Sigmoid colon (tissue), 7 donors: ENCODE measurements around the gene NUDT16L1. TPM values are rescaled to one million over a fixed set of nuclear protein-coding genes. Genes with fewer than 3 reads are reported as not detected.
A peak's percentile ranks its signal among the peaks of the same experiment; 100 is the strongest.

Source experiments
- DNase-seq: peaks from one replicate; pipeline ENCODE4 v3.0.0-alpha.2; 2019
- H3K27ac ChIP-seq, 4 donors: fragments of 200-600 bp; sonication (generic); one replicate each; pipeline ENCODE4 v1.5.1; 2016 to 2019; ENCODE audit warnings: mild to moderate bottlenecking in 1 of 4
- H3K27me3 ChIP-seq, 3 donors: fragments of 200-600 bp; sonication (generic); one replicate each; pipeline ENCODE4 v1.5.1; 2019; ENCODE audit warnings: mild to moderate bottlenecking in 1 of 3
- H3K36me3 ChIP-seq, 4 donors: fragments of 200-600 bp; sonication (generic); one replicate each; pipeline ENCODE4 v1.5.1; 2016 to 2019
- H3K4me1 ChIP-seq, 4 donors: fragments of 200-600 bp; sonication (generic); one replicate each; pipeline ENCODE4 v1.5.1; 2017 to 2019
- H3K4me3 ChIP-seq, 4 donors: fragments of 200-600 bp; sonication (generic); one replicate each; pipeline ENCODE4 v1.5.1; 2017 to 2019; ENCODE audit warnings: mild to moderate bottlenecking in 2 of 4, moderate library complexity in 1 of 4
- H3K9me3 ChIP-seq, 4 donors: fragments of 200-600 bp in 3 of 4; sonication (generic) in 3 of 4; one replicate each; pipeline versions ENCODE4 v1.5.1 to v1.6.1; 2013 to 2019
- EP300 ChIP-seq, 4 donors: sonication (generic); formaldehyde crosslinking; IDR thresholded peaks; one replicate each; pipeline ENCODE4 v1.6.1; 2017; ENCODE audit warnings: antibody characterized with exemption in 4 of 4
- POLR2A ChIP-seq, 2 donors: fragments of 450-650 bp; IDR thresholded peaks; one replicate each; pipeline ENCODE4 v1.6.1; 2016; ENCODE audit warnings: antibody characterized with exemption in 2 of 2, mild to moderate bottlenecking in 2 of 2, moderate library complexity in 2 of 2
- POLR2AphosphoS5 ChIP-seq, 4 donors: sonication (generic); formaldehyde crosslinking; IDR thresholded peaks; one replicate each; pipeline ENCODE4 v1.6.1; 2017; ENCODE audit warnings: antibody characterized with exemption in 4 of 4
- WGBS, 2 donors: extraction: QIAGEN DNeasy Blood & Tissue Kit; methylation state at CpG; one replicate each; pipeline ENCODE4 v1.1.7; 2013; 5-methylcytosine and 5-hydroxymethylcytosine counted together
- intact Hi-C: fragments of 100-400 bp; cut with DNase I; formaldehyde crosslinking; loops from one replicate; pipeline ENCODE4 v1.15.1; 2023
- polyA plus RNA-seq, 3 donors: library from polyadenylated mRNA; stranded (reverse); fragments of 200-250 nt; gene quantifications; one replicate each; pipeline ENCODE4 v1.2.3, GENCODE V29; 2013
- total RNA-seq, 4 donors: library from RNA; depleted of rRNA; stranded (reverse); fragments of >200 nt; gene quantifications; one replicate each; pipeline ENCODE4 v1.1.0, GENCODE V29; 2016
- TF ChIP-seq, protein P1 (sequence below), 4 experiments: fragments of 450-650 bp in 3 of 4; fragments of 200-600 bp in 1 of 4; IDR thresholded peaks; one replicate each; pipeline ENCODE4 v1.5.1; 2016 to 2019; ENCODE audit warnings: antibody characterized with exemption in 4 of 4, mild to moderate bottlenecking in 3 of 4, moderate library complexity in 2 of 4
- donor health status: healthy with polysubstance abuse.
- donor health status: Bipolar disorder and iron deficiency.
- donor health status: healthy.

Gene NUDT16L1
- total and polyA plus RNA-seq, 7 donors = 16.6 to 75.1 (median 21.8) TPM

GRCh38 chr16:4692460-4693295, 684 bp upstream of the NUDT16L1 start:
- Histone ChIP-seq H3K9me3 (no peaks in the 10 kb centered on the region), H3K27ac (peak overlapping the region; percentile 88 to 93 (median 91)), H3K4me1 (peaks cover 0 to 38% (median 32%) of the 10 kb centered on the region in 4 donors), H3K36me3 (peaks cover 3 to 45% (median 14%) of the 10 kb centered on the region in 4 donors), H3K27me3 (no peaks in the 10 kb centered on the region), H3K4me3 (peak overlapping the region; percentile 37 to 93 (median 88))
- no peak for TF ChIP-seq POLR2AphosphoS5 (IDR thresholded peaks at IDR 0.05)
- TF ChIP-seq, protein P1, sequence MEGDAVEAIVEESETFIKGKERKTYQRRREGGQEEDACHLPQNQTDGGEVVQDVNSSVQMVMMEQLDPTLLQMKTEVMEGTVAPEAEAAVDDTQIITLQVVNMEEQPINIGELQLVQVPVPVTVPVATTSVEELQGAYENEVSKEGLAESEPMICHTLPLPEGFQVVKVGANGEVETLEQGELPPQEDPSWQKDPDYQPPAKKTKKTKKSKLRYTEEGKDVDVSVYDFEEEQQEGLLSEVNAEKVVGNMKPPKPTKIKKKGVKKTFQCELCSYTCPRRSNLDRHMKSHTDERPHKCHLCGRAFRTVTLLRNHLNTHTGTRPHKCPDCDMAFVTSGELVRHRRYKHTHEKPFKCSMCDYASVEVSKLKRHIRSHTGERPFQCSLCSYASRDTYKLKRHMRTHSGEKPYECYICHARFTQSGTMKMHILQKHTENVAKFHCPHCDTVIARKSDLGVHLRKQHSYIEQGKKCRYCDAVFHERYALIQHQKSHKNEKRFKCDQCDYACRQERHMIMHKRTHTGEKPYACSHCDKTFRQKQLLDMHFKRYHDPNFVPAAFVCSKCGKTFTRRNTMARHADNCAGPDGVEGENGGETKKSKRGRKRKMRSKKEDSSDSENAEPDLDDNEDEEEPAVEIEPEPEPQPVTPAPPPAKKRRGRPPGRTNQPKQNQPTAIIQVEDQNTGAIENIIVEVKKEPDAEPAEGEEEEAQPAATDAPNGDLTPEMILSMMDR (IDR thresholded peaks at IDR 0.05) = no peak
- intact Hi-C loops = loop anchor here (2.0 kb wide), 2 partner anchors 42 to 76 kb away; partner anchors contain the start of genes ANKS3 and DNAAF8
- DNase-seq = peak; percentile 61
- WGBS, 2 donors = 12 to 24% methylated on average over 31 of the region's 31 CpGs

DNA sequence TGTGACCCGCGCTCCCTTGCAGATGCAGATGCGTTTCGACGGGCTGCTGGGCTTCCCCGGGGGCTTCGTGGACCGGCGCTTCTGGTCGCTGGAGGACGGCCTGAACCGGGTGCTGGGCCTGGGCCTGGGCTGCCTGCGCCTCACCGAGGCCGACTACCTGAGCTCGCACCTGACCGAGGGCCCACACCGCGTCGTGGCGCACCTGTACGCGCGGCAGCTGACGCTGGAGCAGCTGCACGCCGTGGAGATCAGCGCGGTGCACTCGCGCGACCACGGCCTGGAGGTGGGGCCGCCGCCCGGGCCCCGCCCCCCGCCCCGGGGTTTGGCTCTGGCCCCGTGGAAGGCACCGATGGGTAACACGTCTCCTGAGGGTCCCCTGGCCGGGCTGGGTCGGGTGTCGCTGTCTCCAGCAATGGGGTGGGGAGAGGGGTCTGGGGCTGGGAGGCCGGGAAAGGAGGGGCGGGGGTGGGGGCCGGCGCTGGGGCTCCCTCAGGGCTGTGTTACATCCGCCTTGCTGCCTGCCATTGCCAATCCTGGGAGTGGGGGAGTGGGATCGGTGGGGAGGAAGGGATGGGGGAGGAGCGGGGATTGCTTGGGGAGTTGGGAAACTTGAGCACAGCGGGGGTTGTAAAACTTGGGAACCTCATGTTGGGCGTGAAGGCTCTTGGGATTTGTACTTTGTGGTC, 737 bp downstream of the NUDT16L1 start:
- Histone ChIP-seq H3K4me3 (peak overlapping the region; percentile 74 to 93 (median 88)), H3K4me1 (peaks cover 0 to 38% (median 32%) of the 10 kb centered on the region in 4 donors), H3K36me3 (peaks cover 6 to 45% (median 20%) of the 10 kb centered on the region in 4 donors), H3K27me3 (no peaks in the 10 kb centered on the region), H3K27ac (peak overlapping the region; percentile 88 to 93 (median 91)), H3K9me3 (no peaks in the 10 kb centered on the region)
- WGBS, 2 donors = 1 to 2% methylated on average over 54 of the region's 54 CpGs
- intact Hi-C loops = loop anchor here (2.0 kb wide), 2 partner anchors 41 to 77 kb away; partner anchors contain the start of genes ANKS3 and DNAAF8
- TF ChIP-seq EP300 (IDR thresholded peaks at IDR 0.05) = no peak
- no peak for TF ChIP-seq POLR2A (IDR thresholded peaks at IDR 0.05)
- TF ChIP-seq POLR2AphosphoS5 (IDR thresholded peaks at IDR 0.05) = no peak
- TF ChIP-seq, protein P1 (IDR thresholded peaks at IDR 0.05) = no peak
- peak; percentile 81 for DNase-seq

DNA sequence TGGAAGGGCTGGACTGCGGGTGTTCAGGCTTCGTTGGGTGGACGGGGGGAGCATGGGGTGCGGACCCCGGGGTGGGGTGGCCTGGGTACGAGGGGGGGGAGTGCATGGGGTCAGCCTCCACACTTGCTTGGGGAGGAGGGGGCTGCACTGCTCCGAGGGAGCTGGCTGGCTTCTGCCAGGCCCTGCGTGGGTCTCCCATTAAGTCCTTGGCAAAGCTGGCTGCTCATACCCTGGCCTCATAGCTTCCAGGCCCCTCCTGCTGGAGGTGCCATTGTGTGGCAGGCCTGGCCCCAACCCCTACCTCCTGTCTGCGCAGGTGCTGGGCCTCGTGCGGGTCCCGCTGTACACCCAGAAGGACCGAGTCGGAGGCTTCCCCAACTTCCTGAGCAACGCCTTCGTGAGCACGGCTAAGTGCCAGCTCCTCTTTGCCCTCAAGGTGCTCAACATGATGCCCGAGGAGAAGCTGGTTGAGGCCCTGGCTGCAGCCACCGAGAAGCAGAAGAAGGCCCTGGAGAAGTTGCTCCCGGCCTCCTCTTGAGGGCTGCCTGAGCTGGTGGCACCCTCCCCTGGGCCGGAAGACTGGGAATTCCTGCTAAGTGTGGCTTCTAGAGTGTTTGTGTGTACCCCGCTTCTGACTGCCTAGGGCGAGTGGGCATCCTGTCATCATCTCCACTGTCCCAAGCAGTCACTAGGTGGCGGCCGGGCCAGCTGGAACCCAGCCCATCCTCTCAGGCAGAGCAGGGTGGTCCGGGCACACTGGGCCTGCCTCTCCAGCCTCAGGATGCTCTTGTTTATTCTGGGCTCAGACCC, 1.5 kb downstream of the NUDT16L1 start:
- TF ChIP-seq POLR2AphosphoS5 (IDR thresholded peaks at IDR 0.05) = peak in 1 of 4 donors; percentile 19
- no peak for TF ChIP-seq POLR2A (IDR thresholded peaks at IDR 0.05)
- TF ChIP-seq, protein P1 (IDR thresholded peaks at IDR 0.05) = no peak
- TF ChIP-seq EP300 (IDR thresholded peaks at IDR 0.05) = no peak
- Histone ChIP-seq H3K9me3 (no peaks in the 10 kb centered on the region), H3K27ac (peak overlapping the region; percentile 88 to 93 (median 91)), H3K36me3 (peaks cover 13 to 45% (median 22%) of the 10 kb centered on the region in 4 donors), H3K4me3 (peak overlapping the region in 3 of 4 donors; percentile 85 to 93 (median 92)), H3K4me1 (peaks cover 0 to 38% (median 32%) of the 10 kb centered on the region in 4 donors), H3K27me3 (no peaks in the 10 kb centered on the region)
- peak; percentile 74 for DNase-seq
- WGBS, 2 donors = 52 to 63% methylated on average over 26 of the region's 26 CpGs
- intact Hi-C loops = no loop called here

DNA sequence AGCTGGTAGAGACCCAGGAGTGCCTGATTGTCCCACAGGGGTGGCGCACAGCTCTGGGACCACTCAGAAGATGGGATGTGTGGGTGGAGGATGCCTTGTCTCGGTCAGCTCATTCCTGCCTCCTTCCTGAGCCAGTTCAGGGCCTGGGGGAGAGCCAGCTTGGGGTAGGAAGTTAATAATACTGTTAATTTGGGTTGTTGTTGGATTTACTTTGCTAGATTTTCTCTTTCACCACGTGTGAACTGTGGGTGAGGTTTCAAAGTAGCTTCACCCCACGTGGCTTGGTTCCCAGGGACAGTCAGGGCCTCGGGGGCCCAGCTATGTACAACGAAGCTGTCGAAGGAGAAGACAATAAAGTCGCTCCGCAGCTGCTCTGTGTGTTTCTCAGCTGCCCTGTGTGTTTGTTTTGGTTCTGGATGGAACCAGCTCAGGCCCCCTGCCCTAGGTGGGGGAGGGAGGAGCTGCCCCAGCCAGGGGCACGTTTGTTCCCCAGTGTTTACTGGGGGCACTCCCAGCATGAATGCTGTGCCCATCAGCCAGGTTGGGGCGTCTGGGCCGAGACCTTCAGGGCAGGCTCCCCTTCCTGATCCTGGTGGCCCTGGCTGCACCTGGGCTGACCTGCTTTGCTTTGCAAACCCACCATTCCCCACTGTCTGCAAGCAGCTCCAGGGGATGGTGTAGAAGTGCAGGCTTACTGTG, 2.3 kb downstream of the NUDT16L1 start:
- WGBS, 2 donors = 49 to 65% methylated on average over 12 of the region's 12 CpGs
- intact Hi-C loops = no loop called here
- Histone ChIP-seq H3K27me3 (no peaks in the 10 kb centered on the region), H3K36me3 (peaks cover 19 to 53% (median 27%) of the 10 kb centered on the region in 4 donors), H3K4me3 (no peak overlapping the region), H3K4me1 (peaks cover 0 to 38% (median 32%) of the 10 kb centered on the region in 4 donors), H3K27ac (peak overlapping the region; percentile 88 to 93 (median 91)), H3K9me3 (no peaks in the 10 kb centered on the region)
- DNase-seq = no peak
- TF ChIP-seq, protein P1 (IDR thresholded peaks at IDR 0.05) = no peak
- TF ChIP-seq EP300 (IDR thresholded peaks at IDR 0.05) (no peak), POLR2A (IDR thresholded peaks at IDR 0.05) (no peak), POLR2AphosphoS5 (IDR thresholded peaks at IDR 0.05) (no peak)
